ENCODE data around the gene PPP1R13L.
"Not testable (repeated sequence)": the region's sequence is repeated elsewhere in the genome, so short reads cannot be mapped to it uniquely, and the experiment has no call there.

Gene PPP1R13L

DNA sequence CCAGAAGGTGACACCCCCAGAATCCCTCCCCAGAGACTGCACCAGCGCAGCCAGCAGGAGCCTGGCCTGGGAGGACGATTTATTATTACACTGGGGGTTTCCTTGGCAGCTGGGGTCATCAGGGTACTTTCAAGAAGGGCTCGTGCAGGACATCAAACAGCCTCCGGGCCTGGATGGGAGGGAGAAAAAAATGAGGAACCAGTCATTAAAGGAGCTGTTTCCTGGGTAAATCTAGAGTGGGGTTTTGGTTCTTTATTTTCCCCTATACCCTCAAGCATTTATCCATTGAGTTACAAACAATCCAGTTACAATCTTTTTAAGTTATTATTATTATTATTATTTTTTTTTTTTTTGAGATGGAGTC is 4.7 kb upstream of the PPP1R13L start:
- TF ChIP-seq, protein P1, sequence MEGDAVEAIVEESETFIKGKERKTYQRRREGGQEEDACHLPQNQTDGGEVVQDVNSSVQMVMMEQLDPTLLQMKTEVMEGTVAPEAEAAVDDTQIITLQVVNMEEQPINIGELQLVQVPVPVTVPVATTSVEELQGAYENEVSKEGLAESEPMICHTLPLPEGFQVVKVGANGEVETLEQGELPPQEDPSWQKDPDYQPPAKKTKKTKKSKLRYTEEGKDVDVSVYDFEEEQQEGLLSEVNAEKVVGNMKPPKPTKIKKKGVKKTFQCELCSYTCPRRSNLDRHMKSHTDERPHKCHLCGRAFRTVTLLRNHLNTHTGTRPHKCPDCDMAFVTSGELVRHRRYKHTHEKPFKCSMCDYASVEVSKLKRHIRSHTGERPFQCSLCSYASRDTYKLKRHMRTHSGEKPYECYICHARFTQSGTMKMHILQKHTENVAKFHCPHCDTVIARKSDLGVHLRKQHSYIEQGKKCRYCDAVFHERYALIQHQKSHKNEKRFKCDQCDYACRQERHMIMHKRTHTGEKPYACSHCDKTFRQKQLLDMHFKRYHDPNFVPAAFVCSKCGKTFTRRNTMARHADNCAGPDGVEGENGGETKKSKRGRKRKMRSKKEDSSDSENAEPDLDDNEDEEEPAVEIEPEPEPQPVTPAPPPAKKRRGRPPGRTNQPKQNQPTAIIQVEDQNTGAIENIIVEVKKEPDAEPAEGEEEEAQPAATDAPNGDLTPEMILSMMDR (IDR thresholded peaks at IDR 0.05; ENCODE audit: borderline replicate concordance, insufficient read depth, low read depth, low read length) = no peak
- H3K4me3 ChIP-seq (ENCODE audit: low read depth, low read length) = no peak overlapping the region

DNA sequence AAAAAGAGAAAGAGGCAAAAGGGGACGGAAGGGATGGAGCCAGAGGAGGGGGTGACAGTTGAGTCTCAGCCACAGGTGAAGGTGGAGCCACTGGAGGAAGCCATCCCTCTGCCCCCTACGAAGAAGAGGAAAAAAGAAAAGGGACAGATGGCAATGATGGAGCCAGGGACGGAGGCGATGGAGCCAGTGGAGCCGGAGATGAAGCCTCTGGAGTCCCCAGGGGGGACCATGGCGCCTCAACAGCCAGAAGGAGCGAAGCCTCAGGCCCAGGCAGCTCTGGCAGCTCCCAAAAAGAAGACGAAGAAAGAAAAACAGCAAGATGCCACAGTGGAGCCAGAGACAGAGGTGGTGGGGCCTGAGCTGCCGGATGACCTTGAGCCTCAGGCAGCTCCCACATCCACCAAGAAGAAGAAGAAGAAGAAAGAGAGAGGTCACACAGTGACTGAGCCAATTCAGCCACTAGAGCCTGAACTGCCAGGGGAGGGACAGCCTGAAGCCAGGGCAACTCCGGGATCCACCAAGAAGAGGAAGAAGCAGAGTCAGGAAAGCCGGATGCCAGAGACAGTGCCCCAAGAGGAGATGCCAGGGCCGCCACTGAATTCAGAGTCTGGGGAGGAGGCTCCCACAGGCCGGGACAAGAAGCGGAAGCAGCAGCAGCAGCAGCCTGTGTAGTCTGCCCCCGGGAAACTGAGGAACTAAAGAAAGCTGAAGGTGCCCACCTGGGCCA is 4.1 kb upstream of the PPP1R13L start:
- H3K4me3 ChIP-seq (ENCODE audit: low read depth, low read length) = no peak overlapping the region
- TF ChIP-seq, protein P1 (IDR thresholded peaks at IDR 0.05; ENCODE audit: borderline replicate concordance, insufficient read depth, low read depth, low read length) = no peak

DNA sequence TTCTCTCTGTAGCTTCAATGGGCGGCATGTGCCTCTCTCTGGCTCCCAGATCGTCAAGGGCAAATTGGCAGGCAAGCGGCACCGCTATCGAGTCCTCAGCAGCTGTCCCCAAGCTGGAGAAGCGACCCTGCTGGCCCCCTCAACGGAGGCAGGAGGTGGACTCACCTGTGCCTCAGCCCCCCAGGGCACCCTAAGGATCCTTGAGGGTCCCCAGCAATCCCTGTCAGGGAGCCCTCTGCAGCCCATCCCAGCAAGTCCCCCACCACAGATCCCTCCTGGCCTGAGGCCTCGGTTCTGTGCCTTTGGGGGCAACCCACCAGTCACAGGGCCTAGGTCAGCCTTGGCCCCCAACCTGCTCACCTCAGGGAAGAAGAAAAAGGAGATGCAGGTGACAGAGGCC is 3.3 kb upstream of the PPP1R13L start:
- no peak overlapping the region for H3K4me3 ChIP-seq (ENCODE audit: low read depth, low read length)
- TF ChIP-seq, protein P1 (IDR thresholded peaks at IDR 0.05; ENCODE audit: borderline replicate concordance, insufficient read depth, low read depth, low read length) = no peak

DNA sequence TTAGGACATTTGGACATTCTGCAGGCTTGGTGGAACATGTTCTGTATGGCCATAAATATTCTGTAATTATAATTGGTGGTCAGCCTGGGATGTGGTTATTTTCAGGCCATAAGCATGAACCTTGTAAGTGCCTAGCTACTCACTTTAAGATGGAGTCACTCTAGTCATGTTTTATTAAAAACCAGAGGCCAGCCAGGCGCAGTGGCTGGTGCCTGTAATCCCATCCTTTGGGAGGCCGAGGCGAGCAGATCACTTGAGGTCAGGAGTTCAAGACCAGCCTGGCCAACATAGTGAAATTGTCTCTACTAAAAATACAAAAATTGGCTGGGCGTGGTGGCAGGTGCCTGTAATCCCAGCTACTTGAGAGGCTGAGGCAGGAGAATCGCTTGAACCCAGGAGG is 2.7 kb upstream of the PPP1R13L start:
- H3K4me3 ChIP-seq (ENCODE audit: low read depth, low read length) = not testable (repeated sequence)

DNA sequence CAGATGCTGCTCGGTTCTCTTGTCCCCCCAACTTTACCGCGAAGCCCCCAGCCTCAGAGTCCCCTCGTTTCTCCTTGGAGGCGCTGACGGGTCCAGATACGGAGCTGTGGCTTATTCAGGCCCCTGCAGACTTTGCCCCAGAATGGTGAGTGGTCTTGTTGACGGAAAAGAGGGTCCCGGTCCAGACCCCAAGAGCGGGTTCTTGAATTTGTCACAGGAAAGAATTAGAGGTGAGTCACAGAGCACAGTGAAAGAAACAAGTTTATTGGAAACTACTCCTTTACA is 2.2 kb upstream of the PPP1R13L start:
- H3K4me3 ChIP-seq (ENCODE audit: low read depth, low read length) = peak overlapping the region; percentile 82
- TF ChIP-seq, protein P1 (IDR thresholded peaks at IDR 0.05; ENCODE audit: borderline replicate concordance, insufficient read depth, low read depth, low read length) = no peak

DNA sequence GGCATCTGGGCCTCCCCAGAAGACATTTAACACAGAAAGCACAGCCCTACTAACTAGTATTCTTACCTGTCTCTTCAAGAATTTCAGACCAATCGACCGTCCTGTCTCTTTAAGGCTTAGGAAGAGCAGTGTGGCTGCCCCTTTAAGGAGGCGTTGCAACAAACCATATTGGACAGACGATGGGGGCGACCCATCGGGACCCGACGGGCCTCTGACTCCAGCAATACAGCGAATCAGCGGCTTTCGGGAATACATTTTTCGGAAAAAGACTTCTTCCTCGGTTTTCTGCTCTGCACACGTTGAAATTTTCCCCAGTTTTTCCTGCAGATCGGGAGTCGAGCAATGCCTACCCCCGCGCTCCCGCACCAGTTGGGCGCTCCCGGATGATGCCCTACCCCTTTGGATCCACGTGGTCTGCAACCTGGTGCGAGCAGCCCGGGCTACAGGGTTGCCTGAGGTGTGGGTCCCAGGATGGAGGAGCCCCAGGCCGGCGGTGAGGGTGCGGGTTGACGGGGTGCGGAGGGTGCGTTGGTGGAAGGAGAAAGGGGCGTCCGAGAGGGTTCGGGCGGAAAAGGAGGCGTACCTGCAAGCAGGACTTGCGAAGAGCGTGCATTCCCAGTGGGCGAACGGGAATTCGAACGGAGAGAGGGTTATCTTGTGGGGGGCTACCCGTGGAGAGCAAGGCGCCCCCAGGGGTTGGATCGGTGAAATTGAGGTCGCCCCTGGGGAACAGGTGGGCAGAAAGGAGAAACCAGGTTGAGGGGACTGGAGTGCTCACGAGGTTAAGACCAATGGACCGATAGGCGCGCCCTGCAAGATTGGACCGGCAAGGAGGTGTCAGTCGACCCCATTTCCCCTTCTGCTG is 1.6 kb upstream of the PPP1R13L start, which contains the start of gene POLR1G:
Gene POLR1G (plus strand): TSS at position 419 of the 865 bp plus-strand sequence. CDS start 53 bp downstream, at position 472.
- TF ChIP-seq, protein P1 (IDR thresholded peaks at IDR 0.05; ENCODE audit: borderline replicate concordance, insufficient read depth, low read depth, low read length) = no peak

DNA sequence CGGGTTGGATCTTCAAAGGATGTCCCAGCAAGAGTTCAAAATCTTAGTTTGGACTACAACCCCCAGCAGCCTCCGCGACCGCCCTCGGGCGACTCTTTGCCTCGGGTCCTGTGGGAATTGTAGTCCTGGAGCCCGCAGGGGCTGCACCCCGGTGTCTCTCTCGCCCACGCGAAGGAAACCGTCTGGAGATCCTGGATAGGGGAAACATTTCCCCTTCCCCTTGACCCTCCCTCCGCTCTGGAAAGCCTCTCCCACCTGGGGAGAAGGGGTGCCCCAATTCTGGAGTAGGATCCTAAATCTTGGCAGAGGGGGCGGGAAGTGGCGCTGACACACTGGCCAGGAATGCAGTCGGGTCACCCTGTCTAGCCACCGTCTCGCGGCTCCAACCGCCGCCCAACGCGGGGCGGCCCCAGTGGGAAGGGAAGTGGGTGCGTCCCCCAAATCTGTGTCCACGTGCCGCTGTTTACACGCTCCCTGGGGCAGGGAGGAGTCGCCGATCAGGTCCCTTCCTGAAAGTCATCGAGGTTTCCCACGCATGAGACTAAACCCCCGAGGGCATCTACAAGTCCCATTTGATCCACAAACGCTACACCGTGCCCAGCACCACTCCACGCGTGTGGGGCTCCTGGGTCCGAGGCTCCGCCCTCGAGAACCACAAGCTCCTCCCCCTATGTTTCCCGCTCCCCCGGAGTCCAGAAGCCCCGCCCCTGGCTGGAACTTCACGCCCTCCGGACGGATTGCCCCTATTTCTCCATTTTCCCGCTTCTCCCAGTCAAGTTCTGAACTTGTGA is 761 bp upstream of the PPP1R13L start:
- TF ChIP-seq, protein P1 (IDR thresholded peaks at IDR 0.05; ENCODE audit: borderline replicate concordance, insufficient read depth, low read depth, low read length) = no peak
- peak overlapping the region; percentile 82 for H3K4me3 ChIP-seq (ENCODE audit: low read depth, low read length)

More for the DNA sequence above, 1.6 kb upstream of the PPP1R13L start, which contains the start of gene POLR1G:
- H3K4me3 ChIP-seq (ENCODE audit: low read depth, low read length) = peak within 1 kb of the TSS; percentile 82

Data from GM12875 (cell line).